Inferior parietal cortex (tissue), 1 donor: ENCODE measurements around the gene ISM1.

Experiments
- DNase-seq: peaks from one replicate; pipeline ENCODE4 v3.0.0-alpha.2; 2016; ENCODE audit errors: extremely low spot score

The ISM1 gene

GRCh38 chr20:13313201-13313600 lies 92.1 kb downstream of the ISM1 start:
- DNase-seq = no peak

- no peak for DNase-seq
Observed at GRCh38 chr20:13317439-13317838, 96.4 kb downstream of the ISM1 start.

GRCh38 chr20:13318871-13319521 lies 97.9 kb downstream of the ISM1 start:
- DNase-seq = no peak

GRCh38 chr20:13320702-13321101 lies 99.6 kb downstream of the ISM1 start:
- no peak for DNase-seq

- no peak for DNase-seq
Observed at GRCh38 chr20:13321416-13321815, 100.3 kb downstream of the ISM1 start.

DNA sequence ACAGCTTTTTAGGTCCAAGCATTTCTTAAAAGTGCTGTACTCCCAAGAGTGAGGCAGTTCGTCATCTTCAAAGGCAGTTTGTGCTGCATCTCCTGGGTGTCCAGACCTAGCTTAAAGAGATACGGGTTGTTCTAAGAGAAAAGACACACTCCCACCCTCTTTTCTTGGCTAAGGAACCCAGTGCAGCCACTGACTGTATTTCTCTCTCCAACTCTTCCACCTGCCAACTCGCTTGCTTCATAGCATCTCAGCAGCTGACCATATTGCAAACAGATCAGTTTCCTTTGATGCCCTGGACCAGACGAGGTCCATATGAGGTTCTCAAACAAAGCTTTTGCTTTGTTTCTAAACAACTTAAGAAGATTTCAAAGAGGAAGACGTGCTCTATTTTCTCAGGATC lies 101.1 kb downstream of the ISM1 start:
- no peak for DNase-seq

GRCh38 chr20:13322621-13323020 lies 101.5 kb downstream of the ISM1 start:
- no peak for DNase-seq

GRCh38 chr20:13325033-13325432 lies 104.0 kb downstream of the ISM1 start:
- no peak for DNase-seq

DNA sequence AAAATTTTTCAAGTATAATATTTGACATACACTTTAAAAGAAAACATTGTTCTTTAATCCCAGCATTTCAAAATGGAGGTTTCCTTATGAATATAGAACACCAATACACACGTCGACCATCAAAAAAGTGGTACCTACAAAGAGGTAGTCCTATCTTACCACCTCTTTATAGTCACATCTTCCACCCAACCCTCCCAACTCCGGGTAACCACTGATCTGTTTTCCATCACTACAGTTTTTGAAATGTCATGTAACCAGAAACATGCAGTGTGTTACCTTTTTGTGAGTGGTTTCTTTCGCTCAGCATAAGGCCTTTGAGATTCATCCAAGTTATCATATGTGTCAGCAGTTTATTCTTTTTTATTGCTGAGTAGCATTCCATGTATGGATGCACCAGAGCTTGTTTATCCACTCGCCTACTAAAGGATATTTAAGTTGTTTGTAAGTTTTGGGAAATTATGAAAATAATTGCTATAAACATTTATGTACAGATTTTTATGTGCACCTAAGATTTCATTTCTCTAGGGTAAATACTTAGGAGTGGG lies 104.8 kb downstream of the ISM1 start:
- DNase-seq = no peak

DNA sequence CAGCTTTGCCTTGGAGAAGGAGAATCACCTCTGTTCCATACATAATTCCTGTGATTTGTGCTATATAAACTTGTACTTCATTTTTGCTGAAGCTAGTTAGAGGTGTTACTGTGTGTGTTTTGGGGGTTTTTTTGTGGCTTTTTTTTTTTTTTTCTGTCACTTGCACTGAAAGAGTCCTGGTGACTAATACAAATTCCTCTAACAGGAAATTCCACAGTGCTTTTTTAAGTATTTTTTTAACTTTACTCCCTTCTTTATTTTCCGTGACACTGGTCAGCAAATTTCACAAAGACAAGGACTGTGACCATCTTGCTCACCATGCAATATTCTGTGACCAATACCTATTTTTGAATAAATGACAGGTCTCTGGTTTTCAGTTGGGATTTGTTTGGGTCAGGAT lies 110.5 kb downstream of the ISM1 start:
- DNase-seq = no peak

GRCh38 chr20:13333036-13333435 lies 112.0 kb downstream of the ISM1 start:
- no peak for DNase-seq

GRCh38 chr20:13333793-13334192 lies 112.7 kb downstream of the ISM1 start:
- no peak for DNase-seq

DNA sequence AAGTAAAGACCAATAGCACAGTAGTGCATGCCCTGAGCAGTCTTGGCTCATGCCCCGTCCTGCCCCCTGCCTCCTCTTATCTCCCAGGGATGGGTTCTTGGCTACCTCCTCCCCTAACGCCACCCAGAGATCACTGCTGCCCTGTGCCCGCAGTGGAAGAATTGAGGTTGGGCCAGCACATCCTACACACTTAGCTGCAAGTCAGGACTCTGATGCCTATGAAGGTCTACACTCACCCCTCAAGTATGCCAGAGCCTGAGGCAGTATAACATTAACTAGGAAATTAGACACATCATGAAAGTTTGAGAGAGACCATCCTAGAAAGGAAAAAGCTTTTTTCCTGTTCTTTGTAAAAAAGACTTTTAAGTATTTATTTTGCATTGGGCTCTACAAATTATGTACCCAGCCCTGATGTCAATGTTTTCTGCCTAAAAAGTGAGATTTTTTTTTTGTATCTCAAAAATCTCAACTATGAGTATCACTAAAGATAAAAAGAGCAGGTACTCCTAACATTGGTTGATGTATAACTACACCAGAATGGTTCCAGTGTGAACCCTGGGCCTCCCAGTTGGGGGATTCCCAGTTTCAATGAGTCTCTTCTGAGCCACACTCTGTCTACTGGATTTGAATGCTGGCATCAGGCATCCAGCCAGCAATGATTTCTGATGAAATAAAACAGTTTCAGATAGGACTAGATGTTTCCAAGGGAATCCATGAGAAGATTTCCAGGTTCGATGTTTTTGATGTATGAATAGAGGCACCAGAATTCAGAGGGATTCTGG lies 115.4 kb downstream of the ISM1 start:
- no peak for DNase-seq

DNA sequence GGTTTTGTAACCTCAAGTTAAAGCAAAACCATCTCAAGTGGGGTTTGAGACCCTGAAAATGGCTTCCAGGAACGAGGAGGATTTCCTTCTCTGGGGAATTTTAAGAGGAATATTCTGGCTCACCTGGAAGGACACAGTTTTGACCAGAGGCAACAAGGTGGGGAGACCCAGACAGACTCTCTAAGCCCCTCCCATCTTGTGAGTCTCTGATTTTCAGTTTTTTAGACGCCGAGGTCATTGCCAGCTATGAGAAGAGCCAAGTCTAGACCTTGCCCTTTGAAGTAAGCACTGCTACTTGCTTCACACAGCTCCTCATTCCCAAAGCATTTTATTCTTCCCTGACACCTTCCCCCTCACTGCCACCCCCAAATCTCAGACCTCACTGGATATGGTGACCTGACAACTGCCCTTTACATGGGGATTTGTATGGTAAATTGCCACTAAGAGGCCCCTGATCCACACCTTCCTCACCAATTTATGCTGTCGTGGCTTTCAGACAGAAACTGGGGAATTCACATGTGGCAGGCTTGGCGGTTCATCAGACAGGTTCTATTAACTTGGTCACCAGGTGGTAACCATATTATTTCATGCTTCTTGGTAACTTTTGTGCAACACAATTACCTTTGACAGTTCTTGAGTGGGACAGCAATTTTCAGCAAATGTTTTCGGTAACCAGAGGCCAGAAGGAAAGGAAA lies 116.2 kb downstream of the ISM1 start:
- no peak for DNase-seq

GRCh38 chr20:13338097-13338661 lies 117.1 kb downstream of the ISM1 start:
- no peak for DNase-seq

GRCh38 chr20:13338999-13339411 lies 117.9 kb downstream of the ISM1 start:
- DNase-seq = no peak

- DNase-seq = no peak
Observed at GRCh38 chr20:13340088-13340487, 119.0 kb downstream of the ISM1 start.

DNA sequence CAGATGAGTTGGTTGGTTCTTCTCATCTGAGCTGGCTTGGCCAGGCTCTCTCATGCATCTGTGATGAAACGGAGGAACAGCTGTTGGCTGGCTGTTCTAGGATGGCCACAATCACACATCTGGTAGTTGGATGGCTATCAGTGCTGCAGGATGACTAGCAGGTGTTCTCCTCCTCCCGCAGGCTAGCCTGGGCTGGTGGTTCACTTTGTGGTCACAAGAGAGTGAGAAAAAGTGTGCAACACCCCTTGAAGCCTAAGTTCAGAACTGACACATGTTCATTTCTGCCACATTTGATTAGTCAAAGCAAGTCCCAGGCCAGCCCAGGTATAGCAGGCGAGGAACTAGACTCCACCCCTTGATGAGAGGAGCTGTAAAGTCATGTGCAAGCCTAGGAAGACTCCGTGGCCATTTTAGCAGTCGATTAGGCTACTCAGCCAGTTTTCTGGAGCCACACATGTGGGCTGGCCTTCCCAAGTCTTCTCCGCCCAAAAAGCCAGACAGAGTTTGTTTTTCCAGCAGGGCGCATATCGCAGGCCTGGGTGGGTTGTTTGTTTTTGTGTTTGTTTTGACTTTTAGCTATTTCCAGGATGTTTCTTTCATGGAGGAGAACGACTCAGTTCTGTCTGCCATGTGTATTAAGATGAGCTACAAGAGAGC lies 120.8 kb downstream of the ISM1 start:
- no peak for DNase-seq

GRCh38 chr20:13342469-13343242 lies 121.6 kb downstream of the ISM1 start:
- no peak for DNase-seq

DNA sequence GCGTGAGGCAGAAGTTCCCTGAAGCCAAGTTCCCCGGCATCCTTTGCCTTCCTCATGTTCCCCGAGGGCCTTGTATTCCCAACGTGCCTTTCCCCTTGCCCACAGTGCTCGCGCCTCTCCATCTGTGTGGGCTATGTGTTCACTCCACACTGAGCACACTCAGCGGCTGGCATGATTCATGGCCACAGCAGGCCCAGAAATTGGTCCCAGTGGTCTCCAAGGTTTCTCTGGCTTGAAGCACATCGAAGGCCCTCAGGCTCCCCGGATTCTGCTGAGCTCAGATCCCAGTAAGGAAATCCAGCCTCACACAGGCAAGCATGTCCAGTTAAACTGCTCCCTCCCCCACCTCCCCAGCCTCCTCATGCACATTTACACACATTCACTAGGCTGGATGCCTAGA lies 123.6 kb downstream of the ISM1 start:
- DNase-seq = no peak
